Measurements from ENCODE around the gene RALGAPB.

DNA sequence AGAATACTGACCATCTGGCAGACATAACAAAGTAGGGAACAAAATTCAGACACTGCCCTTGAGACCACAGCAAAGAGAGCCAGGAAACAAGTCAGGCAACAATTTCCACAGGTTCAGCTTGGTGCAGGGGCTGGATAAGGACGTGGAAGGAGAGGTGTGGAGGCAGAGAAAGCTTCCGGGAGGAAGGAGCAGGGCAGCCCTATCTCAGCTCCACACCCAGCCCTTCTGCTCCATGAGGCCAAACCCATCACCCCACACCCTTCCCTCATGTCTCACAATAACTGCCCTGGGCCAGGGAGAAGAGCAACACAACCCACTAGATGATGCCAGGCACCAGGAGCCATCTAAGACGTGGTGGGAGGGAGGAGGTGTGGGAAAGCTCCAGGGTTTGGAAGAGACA, 43.3 kb upstream of the RALGAPB start:
- TF ChIP-seq, protein P1, sequence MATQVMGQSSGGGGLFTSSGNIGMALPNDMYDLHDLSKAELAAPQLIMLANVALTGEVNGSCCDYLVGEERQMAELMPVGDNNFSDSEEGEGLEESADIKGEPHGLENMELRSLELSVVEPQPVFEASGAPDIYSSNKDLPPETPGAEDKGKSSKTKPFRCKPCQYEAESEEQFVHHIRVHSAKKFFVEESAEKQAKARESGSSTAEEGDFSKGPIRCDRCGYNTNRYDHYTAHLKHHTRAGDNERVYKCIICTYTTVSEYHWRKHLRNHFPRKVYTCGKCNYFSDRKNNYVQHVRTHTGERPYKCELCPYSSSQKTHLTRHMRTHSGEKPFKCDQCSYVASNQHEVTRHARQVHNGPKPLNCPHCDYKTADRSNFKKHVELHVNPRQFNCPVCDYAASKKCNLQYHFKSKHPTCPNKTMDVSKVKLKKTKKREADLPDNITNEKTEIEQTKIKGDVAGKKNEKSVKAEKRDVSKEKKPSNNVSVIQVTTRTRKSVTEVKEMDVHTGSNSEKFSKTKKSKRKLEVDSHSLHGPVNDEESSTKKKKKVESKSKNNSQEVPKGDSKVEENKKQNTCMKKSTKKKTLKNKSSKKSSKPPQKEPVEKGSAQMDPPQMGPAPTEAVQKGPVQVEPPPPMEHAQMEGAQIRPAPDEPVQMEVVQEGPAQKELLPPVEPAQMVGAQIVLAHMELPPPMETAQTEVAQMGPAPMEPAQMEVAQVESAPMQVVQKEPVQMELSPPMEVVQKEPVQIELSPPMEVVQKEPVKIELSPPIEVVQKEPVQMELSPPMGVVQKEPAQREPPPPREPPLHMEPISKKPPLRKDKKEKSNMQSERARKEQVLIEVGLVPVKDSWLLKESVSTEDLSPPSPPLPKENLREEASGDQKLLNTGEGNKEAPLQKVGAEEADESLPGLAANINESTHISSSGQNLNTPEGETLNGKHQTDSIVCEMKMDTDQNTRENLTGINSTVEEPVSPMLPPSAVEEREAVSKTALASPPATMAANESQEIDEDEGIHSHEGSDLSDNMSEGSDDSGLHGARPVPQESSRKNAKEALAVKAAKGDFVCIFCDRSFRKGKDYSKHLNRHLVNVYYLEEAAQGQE (tag by site-specific recombination; IDR thresholded peaks at IDR 0.05): no peak
- no peak for TF ChIP-seq SCRT2 (tag by site-specific recombination; IDR thresholded peaks at IDR 0.05)
- TF ChIP-seq ZNF660 (tag by site-specific recombination; IDR thresholded peaks at IDR 0.05): no peak
- TF ChIP-seq, protein P2, sequence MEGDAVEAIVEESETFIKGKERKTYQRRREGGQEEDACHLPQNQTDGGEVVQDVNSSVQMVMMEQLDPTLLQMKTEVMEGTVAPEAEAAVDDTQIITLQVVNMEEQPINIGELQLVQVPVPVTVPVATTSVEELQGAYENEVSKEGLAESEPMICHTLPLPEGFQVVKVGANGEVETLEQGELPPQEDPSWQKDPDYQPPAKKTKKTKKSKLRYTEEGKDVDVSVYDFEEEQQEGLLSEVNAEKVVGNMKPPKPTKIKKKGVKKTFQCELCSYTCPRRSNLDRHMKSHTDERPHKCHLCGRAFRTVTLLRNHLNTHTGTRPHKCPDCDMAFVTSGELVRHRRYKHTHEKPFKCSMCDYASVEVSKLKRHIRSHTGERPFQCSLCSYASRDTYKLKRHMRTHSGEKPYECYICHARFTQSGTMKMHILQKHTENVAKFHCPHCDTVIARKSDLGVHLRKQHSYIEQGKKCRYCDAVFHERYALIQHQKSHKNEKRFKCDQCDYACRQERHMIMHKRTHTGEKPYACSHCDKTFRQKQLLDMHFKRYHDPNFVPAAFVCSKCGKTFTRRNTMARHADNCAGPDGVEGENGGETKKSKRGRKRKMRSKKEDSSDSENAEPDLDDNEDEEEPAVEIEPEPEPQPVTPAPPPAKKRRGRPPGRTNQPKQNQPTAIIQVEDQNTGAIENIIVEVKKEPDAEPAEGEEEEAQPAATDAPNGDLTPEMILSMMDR (tag by site-specific recombination; IDR thresholded peaks at IDR 0.05): no peak
- TF ChIP-seq ZNF274 (IDR thresholded peaks at IDR 0.05; ENCODE audit: low read length): no peak
- no peak for TF ChIP-seq ZNF274 (tag by site-specific recombination; IDR thresholded peaks at IDR 0.05; ENCODE audit: borderline replicate concordance)
- TF ChIP-seq IKZF3 (tag by site-specific recombination; IDR thresholded peaks at IDR 0.05): no peak
- no peak for TF ChIP-seq ZFP3 (tag by site-specific recombination; IDR thresholded peaks at IDR 0.05; ENCODE audit: low read depth)
- TF ChIP-seq, protein P3, sequence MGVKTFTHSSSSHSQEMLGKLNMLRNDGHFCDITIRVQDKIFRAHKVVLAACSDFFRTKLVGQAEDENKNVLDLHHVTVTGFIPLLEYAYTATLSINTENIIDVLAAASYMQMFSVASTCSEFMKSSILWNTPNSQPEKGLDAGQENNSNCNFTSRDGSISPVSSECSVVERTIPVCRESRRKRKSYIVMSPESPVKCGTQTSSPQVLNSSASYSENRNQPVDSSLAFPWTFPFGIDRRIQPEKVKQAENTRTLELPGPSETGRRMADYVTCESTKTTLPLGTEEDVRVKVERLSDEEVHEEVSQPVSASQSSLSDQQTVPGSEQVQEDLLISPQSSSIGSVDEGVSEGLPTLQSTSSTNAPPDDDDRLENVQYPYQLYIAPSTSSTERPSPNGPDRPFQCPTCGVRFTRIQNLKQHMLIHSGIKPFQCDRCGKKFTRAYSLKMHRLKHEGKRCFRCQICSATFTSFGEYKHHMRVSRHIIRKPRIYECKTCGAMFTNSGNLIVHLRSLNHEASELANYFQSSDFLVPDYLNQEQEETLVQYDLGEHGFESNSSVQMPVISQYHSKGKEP (tag by site-specific recombination; IDR thresholded peaks at IDR 0.05): no peak
- TF ChIP-seq ZFP37 (tag by site-specific recombination; IDR thresholded peaks at IDR 0.05): no peak
- TF ChIP-seq KLF16 (tag by site-specific recombination; IDR thresholded peaks at IDR 0.05): no peak
- no peak for TF ChIP-seq BCL11B (tag by site-specific recombination; IDR thresholded peaks at IDR 0.05; ENCODE audit: low read depth)
- TF ChIP-seq, protein P4, sequence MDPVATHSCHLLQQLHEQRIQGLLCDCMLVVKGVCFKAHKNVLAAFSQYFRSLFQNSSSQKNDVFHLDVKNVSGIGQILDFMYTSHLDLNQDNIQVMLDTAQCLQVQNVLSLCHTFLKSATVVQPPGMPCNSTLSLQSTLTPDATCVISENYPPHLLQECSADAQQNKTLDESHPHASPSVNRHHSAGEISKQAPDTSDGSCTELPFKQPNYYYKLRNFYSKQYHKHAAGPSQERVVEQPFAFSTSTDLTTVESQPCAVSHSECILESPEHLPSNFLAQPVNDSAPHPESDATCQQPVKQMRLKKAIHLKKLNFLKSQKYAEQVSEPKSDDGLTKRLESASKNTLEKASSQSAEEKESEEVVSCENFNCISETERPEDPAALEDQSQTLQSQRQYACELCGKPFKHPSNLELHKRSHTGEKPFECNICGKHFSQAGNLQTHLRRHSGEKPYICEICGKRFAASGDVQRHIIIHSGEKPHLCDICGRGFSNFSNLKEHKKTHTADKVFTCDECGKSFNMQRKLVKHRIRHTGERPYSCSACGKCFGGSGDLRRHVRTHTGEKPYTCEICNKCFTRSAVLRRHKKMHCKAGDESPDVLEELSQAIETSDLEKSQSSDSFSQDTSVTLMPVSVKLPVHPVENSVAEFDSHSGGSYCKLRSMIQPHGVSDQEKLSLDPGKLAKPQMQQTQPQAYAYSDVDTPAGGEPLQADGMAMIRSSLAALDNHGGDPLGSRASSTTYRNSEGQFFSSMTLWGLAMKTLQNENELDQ (tag by site-specific recombination; IDR thresholded peaks at IDR 0.05; ENCODE audit: low read depth): no peak

All from HEK293 (cell line).